H1 (cell line): ENCODE data around the gene ZNF888. TPM values are rescaled to one million over a fixed set of nuclear protein-coding genes. Genes with fewer than 3 reads are reported as not detected.

ENCODE experiments used
- CTCF ChIA-PET: fragments of 300-600 bp; sonication (Branson Sonifier 250); formaldehyde crosslinking; loops from one replicate; lab custom pipeline; 2021; ENCODE audit not compliant: partially characterized antibody; lab: Charles Lee
- POLR2A ChIA-PET: fragments of 300-600 bp; sonication (Branson Sonifier 250); formaldehyde crosslinking; loops from one replicate; lab custom pipeline; 2021; ENCODE audit warnings: inconsistent platforms; ENCODE audit not compliant: partially characterized antibody; lab: Charles Lee
- DNase-seq, 2 experiments: peaks; one replicate each; pipeline versions ENCODE4 v3.0.0 to v3.0.0-alpha.2; 2010 to 2022; ENCODE audit warnings: low spot score in 2 of 2, low read depth in 1 of 2, mixed read lengths in 1 of 2
- FAIRE-seq: peaks from 2 replicates; lab custom pipeline; 2011; peaks lifted over from hg19 to GRCh38; lab: Jason Lieb, UNC
- H2AFZ ChIP-seq: 2 replicates; pipeline ENCODE4 v1.8.1; 2012; ENCODE audit warnings: low read length, inconsistent platforms
- H2AK5ac ChIP-seq: 2 replicates; pipeline ENCODE4 v1.6.1; 2013; ENCODE audit warnings: low read depth, low read length
- H2BK120ac ChIP-seq: replicated peaks from 2 replicates; pipeline ENCODE3; 2013; ENCODE audit warnings: low read depth, low read length, inconsistent platforms
- H2BK12ac ChIP-seq: 2 replicates; pipeline ENCODE4 v1.6.1; 2013; ENCODE audit warnings: low read depth, low read length
- H2BK15ac ChIP-seq: 2 replicates; pipeline ENCODE4 v1.6.1; 2013; ENCODE audit warnings: low read length
- H2BK20ac ChIP-seq: 2 replicates; pipeline ENCODE4 v1.6.1; 2013; ENCODE audit warnings: low read length
- H2BK5ac ChIP-seq: 2 replicates; pipeline ENCODE4 v1.6.1; 2013; ENCODE audit warnings: low read depth, low read length
- H3K14ac ChIP-seq: 2 replicates; pipeline ENCODE4 v1.6.1; 2013; ENCODE audit warnings: inconsistent platforms; ENCODE audit not compliant: insufficient read length
- H3K18ac ChIP-seq: 2 replicates; pipeline ENCODE4 v1.6.1; 2013; ENCODE audit warnings: low read length; ENCODE audit errors: extremely low read depth
- H3K23ac ChIP-seq: 2 replicates; pipeline ENCODE4 v1.6.1; 2013; ENCODE audit warnings: inconsistent platforms; ENCODE audit not compliant: insufficient read length
- H3K23me2 ChIP-seq: 2 replicates; pipeline ENCODE4 v1.6.1; 2013; ENCODE audit warnings: low read depth, low read length
- H3K27ac ChIP-seq: 2 replicates; pipeline ENCODE4 v1.6.1; 2011; ENCODE audit warnings: low read depth, low read length, inconsistent platforms
- H3K27me3 ChIP-seq, 4 experiments: replicated peaks in 1 of 4; 1 replicate in 1 of 4; 2 replicates in 3 of 4; pipeline versions ENCODE4 v1.6.1 to v1.8.1; 2011 to 2013; ENCODE audit warnings: low read length in 3 of 4, mild to moderate bottlenecking in 3 of 4, inconsistent platforms in 2 of 4, mixed read lengths in 2 of 4, moderate library complexity in 1 of 4; ENCODE audit not compliant: control insufficient read depth in 3 of 4, insufficient read depth in 3 of 4; ENCODE audit errors: extremely low read depth in 1 of 4
- H3K36me3 ChIP-seq, 4 experiments: 2 replicates each; pipeline versions ENCODE4 v1.6.1 to v1.8.1; 2011 to 2013; ENCODE audit warnings: mild to moderate bottlenecking in 4 of 4, low read length in 3 of 4, moderate library complexity in 2 of 4, control low read depth in 1 of 4, inconsistent platforms in 1 of 4; ENCODE audit not compliant: insufficient read depth in 4 of 4, control insufficient read depth in 2 of 4
- H3K4ac ChIP-seq: replicated peaks from 2 replicates; pipeline ENCODE3; 2013; ENCODE audit warnings: low read length, low read depth, mixed read lengths, inconsistent platforms; ENCODE audit not compliant: insufficient read length
- H3K4me1 ChIP-seq, 4 experiments: replicated peaks in 1 of 4; 1 replicate in 1 of 4; 2 replicates in 3 of 4; pipeline versions ENCODE4 v1.6.1 to v1.8.1; 2011 to 2013; ENCODE audit warnings: low read length in 3 of 4, inconsistent platforms in 2 of 4, mixed read lengths in 1 of 4; ENCODE audit not compliant: insufficient read depth in 4 of 4, control insufficient read depth in 3 of 4
- H3K4me2 ChIP-seq, 2 experiments: 2 replicates each; pipeline versions ENCODE4 v1.6.1 to v1.8.1; 2011 to 2013; ENCODE audit warnings: low read depth in 2 of 2, low read length in 2 of 2, control low read depth in 1 of 2, inconsistent platforms in 1 of 2, mild to moderate bottlenecking in 1 of 2; ENCODE audit not compliant: insufficient read depth in 1 of 2
- H3K4me3 ChIP-seq, 4 experiments: fragments of 200-600, 300-600 bp in 1 of 4; sonication (generic), shearing (Covaris generic), sonication (Bioruptor Twin) in 1 of 4; 2 replicates each; pipeline versions ENCODE4 v1.5.1 to v1.8.1; 2011 to 2016; ENCODE audit warnings: low read length in 4 of 4, low read depth in 3 of 4, control low read depth in 2 of 4, inconsistent platforms in 2 of 4, mild to moderate bottlenecking in 2 of 4, mixed read lengths in 1 of 4, moderate library complexity in 1 of 4; ENCODE audit not compliant: insufficient read depth in 2 of 4; ENCODE audit errors: extremely low read depth in 1 of 4
- H3K56ac ChIP-seq: replicated peaks from 2 replicates; pipeline ENCODE3; 2013; ENCODE audit warnings: low read depth, mild to moderate bottlenecking, mixed read lengths, low read length, inconsistent platforms; ENCODE audit not compliant: insufficient read length
- H3K79me1 ChIP-seq: 2 replicates; pipeline ENCODE4 v1.6.1; 2013; ENCODE audit warnings: low read depth, low read length, control low read depth
- H3K79me2 ChIP-seq, 2 experiments: 2 replicates each; pipeline versions ENCODE4 v1.6.1 to v1.8.1; 2012 to 2013; ENCODE audit warnings: low read length in 2 of 2, mild to moderate bottlenecking in 2 of 2, inconsistent platforms in 1 of 2; ENCODE audit not compliant: insufficient read depth in 2 of 2, control insufficient read depth in 1 of 2
- H3K9ac ChIP-seq, 4 experiments: replicated peaks in 1 of 4; 1 replicate in 1 of 4; 2 replicates in 3 of 4; pipeline versions ENCODE4 v1.6.1 to v1.8.1; 2011 to 2013; ENCODE audit warnings: low read depth in 3 of 4, low read length in 3 of 4, control low read depth in 2 of 4, mild to moderate bottlenecking in 2 of 4, moderate library complexity in 2 of 4, inconsistent platforms in 1 of 4; ENCODE audit errors: extremely low read depth in 1 of 4
- H3K9me3 ChIP-seq, 2 experiments: 2 replicates each; pipeline versions ENCODE4 v1.6.1 to v1.8.1; 2012 to 2013; ENCODE audit warnings: mild to moderate bottlenecking in 2 of 2, moderate library complexity in 2 of 2, control low read depth in 1 of 2, inconsistent platforms in 1 of 2, low read depth in 1 of 2, low read length in 1 of 2, mixed read lengths in 1 of 2; ENCODE audit not compliant: insufficient read depth in 2 of 2
- H4K20me1 ChIP-seq, 2 experiments: replicated peaks in 1 of 2; 2 replicates each; pipeline versions ENCODE3 to v1.8.1; 2011 to 2013; ENCODE audit warnings: inconsistent platforms in 2 of 2, low read length in 2 of 2, mild to moderate bottlenecking in 1 of 2; ENCODE audit not compliant: insufficient read depth in 2 of 2, control insufficient read depth in 1 of 2
- H4K5ac ChIP-seq: 2 replicates; pipeline ENCODE4 v1.6.1; 2013; ENCODE audit warnings: low read length, low read depth, mixed read lengths, inconsistent platforms; ENCODE audit not compliant: insufficient read length
- H4K8ac ChIP-seq: 2 replicates; pipeline ENCODE4 v1.8.0; 2013; ENCODE audit warnings: mild to moderate bottlenecking, moderate library complexity, low read length, inconsistent platforms; ENCODE audit not compliant: insufficient read depth; ENCODE audit errors: extremely low read depth
- H4K91ac ChIP-seq: replicated peaks from 2 replicates; pipeline ENCODE3; 2013; ENCODE audit warnings: low read length, mixed read lengths, inconsistent platforms; ENCODE audit not compliant: insufficient read length
- ATF2 ChIP-seq: IDR thresholded peaks from 2 replicates; pipeline ENCODE4 v1.6.1; 2012; ENCODE audit warnings: low read length, inconsistent platforms
- CREB1 ChIP-seq: IDR thresholded peaks from 2 replicates; pipeline ENCODE4 v1.6.1; 2012; ENCODE audit warnings: inconsistent platforms
- EP300 ChIP-seq, 2 experiments: IDR thresholded peaks; 1 replicate in 1 of 2; 2 replicates in 1 of 2; pipeline ENCODE4 v1.6.1; 2011 to 2012; ENCODE audit warnings: low read depth in 2 of 2, low read length in 2 of 2, mild to moderate bottlenecking in 2 of 2, borderline replicate concordance in 1 of 2, inconsistent platforms in 1 of 2, moderate library complexity in 1 of 2
- FOSL1 ChIP-seq: IDR thresholded peaks from 2 replicates; pipeline ENCODE4 v1.6.1; 2011; ENCODE audit warnings: mild to moderate bottlenecking, low read depth, low read length, moderate library complexity; ENCODE audit not compliant: insufficient read depth
- GABPA ChIP-seq: IDR thresholded peaks from 2 replicates; pipeline ENCODE4 v1.6.1; 2011; ENCODE audit warnings: mild to moderate bottlenecking, low read length, moderate library complexity, borderline replicate concordance; ENCODE audit not compliant: insufficient read depth
- NANOG ChIP-seq: IDR thresholded peaks from 2 replicates; pipeline ENCODE4 v1.6.1; 2011; ENCODE audit warnings: low read length, low read depth, mild to moderate bottlenecking, inconsistent platforms; ENCODE audit not compliant: insufficient read depth, poor library complexity, severe bottlenecking
- RNF2 ChIP-seq: fragments of 200-900, 300-1000 bp; sonication (generic); IDR thresholded peaks from 2 replicates; pipeline ENCODE4 v1.7.1; 2016; ENCODE audit warnings: borderline replicate concordance, low read depth, mild to moderate bottlenecking, antibody characterized with exemption, low read length; ENCODE audit not compliant: poor library complexity, severe bottlenecking; ENCODE audit errors: missing control alignments
- SIN3A ChIP-seq, 2 experiments: IDR thresholded peaks in 1 of 2; conservative IDR thresholded peaks in 1 of 2; 2 replicates each; pipeline ENCODE4 v1.6.1; 2011 to 2012; ENCODE audit warnings: low read length in 2 of 2, improper control_type of control experiment in 1 of 2, low read depth in 1 of 2, mild to moderate bottlenecking in 1 of 2
- SRF ChIP-seq: IDR thresholded peaks from 2 replicates; pipeline ENCODE4 v1.6.1; 2011; ENCODE audit warnings: mild to moderate bottlenecking, low read depth, low read length, moderate library complexity
- WGBS, 2 experiments: shearing (Covaris generic) in 1 of 2; methylation state at CpG; one replicate each; pipeline versions ENCODE4 v1.1.6 to v1.1.7; 2013 to 2015; ENCODE audit warnings: low lambda C conversion rate in 2 of 2, mixed read lengths in 2 of 2, inconsistent platforms in 1 of 2, low coverage in 1 of 2, missing lambda C conversion rate in 1 of 2; ENCODE audit not compliant: insufficient replicate concordance in 2 of 2, insufficient coverage in 1 of 2, insufficient read length in 1 of 2; ENCODE audit errors: extremely low coverage in 1 of 2, missing lambda C conversion rate in 1 of 2; 5-methylcytosine and 5-hydroxymethylcytosine counted together
- polyA plus RNA-seq, 7 experiments: library from polyadenylated mRNA; depleted of rRNA in 3 of 7; stranded (reverse) in 5 of 7; unstranded in 2 of 7; fragments of >200 nt in 5 of 7; fragments of 200-250 nt in 2 of 7; gene quantifications; 1 replicate in 5 of 7; 2 replicates in 1 of 7; 4 replicates in 1 of 7; pipeline versions ENCODE4 v1.2.1 to v1.2.3, GENCODE V29; 2011 to 2013; ENCODE audit warnings: missing spikeins in 2 of 7, mixed read lengths in 2 of 7
- total RNA-seq: library from RNA; stranded (reverse); fragmentation: NEBNext Ultra II Directional; extraction: Animal tissue kit (Norgen Biotek cat#: 25700); gene quantifications from 2 replicates; pipeline ENCODE4 v1.2.1, GENCODE V29; 2021

Gene ZNF888
- total and polyA plus RNA-seq, 2 of the 8 experiments (the other 6 are each of a cell fraction or from before 2014, with no cell fraction given): 1.1 to 8.6 TPM

DNA sequence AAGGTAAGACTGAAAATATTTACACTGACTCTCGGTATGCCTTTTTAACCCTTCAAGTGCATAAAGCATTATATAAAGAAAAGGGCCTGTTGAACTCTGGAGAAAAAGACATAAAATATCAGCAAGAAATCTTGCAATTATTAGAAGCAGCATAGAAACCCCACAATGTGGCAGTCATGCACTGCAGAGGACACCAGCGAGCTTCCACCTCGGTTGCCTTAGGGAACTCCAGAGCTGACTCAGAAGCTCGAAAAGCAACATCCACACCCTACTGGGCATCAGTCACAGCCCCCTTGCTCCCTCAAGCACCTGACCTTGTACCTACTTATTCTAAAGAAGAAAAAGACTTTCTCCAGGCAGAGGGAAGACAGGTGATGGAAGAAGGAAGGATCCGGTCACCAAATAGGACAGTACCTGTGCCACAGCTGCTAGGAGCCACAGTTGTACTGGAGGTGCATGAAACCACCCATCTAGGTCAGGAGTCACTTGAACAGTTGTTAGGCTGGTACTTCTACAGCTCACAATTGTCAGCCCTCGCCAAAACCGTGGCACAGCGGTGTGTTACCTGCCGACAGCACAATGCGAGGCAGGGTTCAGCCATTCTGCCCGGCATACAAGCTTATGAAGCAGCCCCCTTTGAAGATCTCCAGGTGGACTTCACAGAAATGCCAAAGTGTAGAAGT lies 36.5 kb upstream of the ZNF888 start:
- DNase-seq (no peak), FAIRE-seq (no peak)
- Histone ChIP-seq H4K20me1 (peaks cover 0 to 2% of the 10 kb centered on the region in 2 experiments), H3K4ac (no peak overlapping the region), H2BK20ac (no peak overlapping the region), H3K79me2 (peaks cover 0 to 25% of the 10 kb centered on the region in 2 experiments; a peak in 2 of 4 replicates), H3K56ac (no peak overlapping the region), H2BK5ac (no peak overlapping the region), H3K14ac (no peak overlapping the region), H4K5ac (no peak overlapping the region), H3K27me3 (no peaks in the 10 kb centered on the region), H4K91ac (no peak overlapping the region), H3K9me3 (0 out of 4 replicates have a peak, but pooled peaks cover 0 to 3% of the 10 kb centered on the region in 2 experiments), H3K27ac (no peak overlapping the region), H3K4me1 (peaks cover 0 to 7% (median under 1%) of the 10 kb centered on the region in 4 experiments; a peak in 2 of 7 replicates), H3K18ac (no peak overlapping the region), H2BK15ac (no peak overlapping the region), H2AK5ac (no peak overlapping the region), H3K23ac (no peak overlapping the region), H2AFZ (no peak overlapping the region), H3K36me3 (peaks cover 4 to 40% (median 12%) of the 10 kb centered on the region in 4 experiments; a peak in 6 of 8 replicates), H3K9ac (no peak overlapping the region), H3K4me2 (no peak overlapping the region), H3K4me3 (no peak overlapping the region), H3K79me1 (peaks cover 5% of the 10 kb centered on the region; the same call in 1 of the 2 replicates), H3K23me2 (peaks cover 3% of the 10 kb centered on the region), H2BK12ac (no peak overlapping the region), H2BK120ac (no peak overlapping the region), H4K8ac (no peak overlapping the region)
- WGBS, 2 experiments: 93% methylated on average over 11 of the region's 11 CpGs; no CpG with 5 or more reads in 1 of the 2 experiments
- ChIA-PET CTCF (interaction anchor here (0.6 to 1.6 kb wide), 4 partner anchors 12 to 131 kb away, joined by 3 to 7 read pairs (median 3); no protein-coding TSS in a partner anchor), POLR2A (no interaction called here)
- TF ChIP-seq EP300 (IDR thresholded peaks at IDR 0.05; ENCODE audit: borderline replicate concordance in 1 of 2, low read depth in 2 of 2, low read length in 2 of 2) (no peak), GABPA (no peak), FOSL1 (no peak), SRF (no peak), ATF2 (no peak), SIN3A (conservative IDR thresholded peaks at IDR 0.05 in 1 of 2, IDR thresholded peaks at IDR 0.05 in 1 of 2; ENCODE audit: low read depth in 1 of 2, low read length in 2 of 2) (no peak), CREB1 (no peak), RNF2 (no peak), NANOG (no peak)
